Central memory CD4-positive, alpha-beta T cell (primary cell): ENCODE data around the gene C1QTNF6.
"Not testable (repeated sequence)": the region's sequence is repeated elsewhere in the genome, so short reads cannot be mapped to it uniquely, and the experiment has no call there.

ENCODE experiments used
- DNase-seq: peaks from one replicate; pipeline ENCODE4 v3.0.0; 2022
- total RNA-seq, 3 experiments: gene quantifications; one replicate each; lab custom pipeline; 2026; lab: John Stamatoyannopoulos, UW

Gene C1QTNF6
- total RNA-seq: 1.8 to 20.8 (median 18.8) reads per million in 3 experiments

DNA sequence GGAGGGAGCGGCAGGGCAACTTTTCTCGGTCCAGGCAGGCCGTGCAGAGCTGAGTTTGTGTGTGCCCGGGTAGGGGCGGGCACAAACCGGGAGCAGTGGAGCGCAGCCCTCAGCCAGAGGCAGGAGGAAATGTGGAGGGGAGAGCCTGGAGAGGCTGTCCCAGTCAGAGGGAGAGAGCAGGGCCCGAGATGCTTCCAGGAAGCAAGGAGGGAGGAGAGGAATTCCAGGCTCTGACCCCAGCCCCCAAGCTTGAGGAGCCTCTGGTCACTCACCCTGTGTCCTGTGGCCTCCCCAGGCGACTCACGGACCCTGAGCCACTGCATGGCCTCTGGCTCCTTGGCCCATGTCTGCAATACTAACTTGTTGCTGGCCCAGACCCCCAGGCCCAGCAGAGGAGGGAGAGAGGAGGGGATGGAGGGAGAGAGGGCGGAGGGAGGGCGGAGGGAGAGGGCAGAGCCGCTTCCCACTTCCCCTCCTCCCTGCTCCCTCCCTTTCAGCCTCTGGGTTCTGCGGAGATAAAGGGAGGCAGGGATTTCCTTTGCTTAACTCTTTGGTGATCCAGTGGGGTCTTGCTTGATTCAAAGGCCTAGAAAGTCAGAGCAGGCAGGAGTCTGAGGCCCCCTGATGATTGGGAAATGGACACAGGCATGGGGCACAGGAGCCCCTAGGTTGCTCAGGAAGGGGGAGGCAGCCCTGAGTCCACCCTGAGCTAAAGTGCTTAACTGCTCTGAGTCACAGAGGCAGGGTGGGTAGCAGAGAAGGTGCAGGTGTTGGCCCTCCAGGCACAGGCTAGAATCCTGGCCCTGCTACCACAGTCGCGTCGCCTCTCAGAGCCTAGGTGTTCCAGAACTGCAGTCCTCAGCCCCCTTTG lies at the start of gene C1QTNF6:
Gene C1QTNF6, minus strand, starts transcription at position 357 of the 871 bp plus-strand sequence. Its CDS starts 34 bp downstream, at position 323.
- DNase-seq: no peak

- DNase-seq: no peak
Observed at GRCh38 chr22:37235897-37236607, 48.0 kb upstream of the C1QTNF6 start.

DNA sequence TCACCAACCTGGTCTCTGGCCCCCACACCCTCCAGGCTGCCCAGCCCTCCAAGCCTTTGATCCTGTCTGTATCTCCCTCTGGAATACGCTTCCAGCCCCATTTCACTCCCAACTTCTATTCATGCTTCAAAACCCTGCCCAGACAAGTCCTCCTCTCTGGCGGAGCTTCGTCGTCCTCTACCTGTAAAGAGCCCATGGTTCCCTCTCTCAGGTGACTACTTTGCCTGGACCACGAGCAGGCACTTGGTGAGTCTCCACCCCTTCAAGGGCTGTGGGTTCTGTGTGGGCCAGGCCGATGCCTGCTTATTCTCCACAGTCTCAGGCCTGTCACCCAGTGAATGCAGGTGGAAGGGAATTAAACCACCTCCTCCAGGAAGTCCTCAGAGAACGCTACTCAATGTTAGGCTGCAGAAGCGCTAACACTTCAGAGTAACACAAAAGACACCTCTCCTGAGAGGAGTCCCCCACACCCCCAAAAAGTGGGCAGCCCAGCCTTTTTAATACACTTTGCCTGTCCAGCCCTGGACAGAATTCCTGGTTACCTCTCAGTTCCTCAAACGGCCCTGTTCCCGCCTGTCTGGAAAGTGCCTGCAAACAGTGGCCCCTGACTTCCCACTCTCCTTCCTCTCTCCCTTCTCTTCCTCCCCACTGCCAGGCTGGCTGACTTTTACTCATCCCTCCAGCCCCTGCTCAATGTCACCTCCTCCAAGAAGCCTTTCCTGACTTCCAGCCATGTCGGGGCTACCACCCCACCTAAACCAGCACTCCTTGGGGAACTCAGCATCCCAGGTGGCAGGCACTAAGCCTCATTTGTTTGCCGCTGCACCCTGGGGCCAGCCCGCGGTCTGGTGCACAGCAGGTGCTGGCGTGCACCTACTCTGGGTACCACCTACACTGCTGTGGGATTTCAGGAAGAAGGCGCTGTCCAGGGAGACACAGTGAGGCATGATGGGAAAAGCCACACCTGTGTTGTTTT lies 47.0 kb upstream of the C1QTNF6 start:
- no peak for DNase-seq

- DNase-seq: no peak
Observed at GRCh38 chr22:37233751-37234631, 45.9 kb upstream of the C1QTNF6 start.

DNA sequence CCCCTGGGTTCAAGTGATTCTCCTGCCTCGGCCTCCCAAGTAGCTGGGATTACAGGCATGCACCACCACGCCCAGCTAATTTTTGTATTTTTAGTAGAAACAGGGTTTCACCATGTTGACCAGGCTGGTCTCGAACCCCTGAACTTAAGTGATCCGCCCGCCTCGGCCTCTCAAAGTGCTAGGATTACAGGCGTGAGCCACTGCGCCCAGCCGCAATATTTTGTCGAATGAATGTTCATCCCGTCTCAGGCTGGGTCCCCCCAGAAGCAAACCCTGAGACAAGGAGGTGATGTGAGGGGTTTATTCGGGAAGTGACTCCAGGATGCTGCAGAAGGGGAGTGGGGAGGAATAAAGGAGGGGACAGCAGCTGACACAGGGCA lies 45.3 kb upstream of the C1QTNF6 start:
- DNase-seq: not testable (repeated sequence)

DNA sequence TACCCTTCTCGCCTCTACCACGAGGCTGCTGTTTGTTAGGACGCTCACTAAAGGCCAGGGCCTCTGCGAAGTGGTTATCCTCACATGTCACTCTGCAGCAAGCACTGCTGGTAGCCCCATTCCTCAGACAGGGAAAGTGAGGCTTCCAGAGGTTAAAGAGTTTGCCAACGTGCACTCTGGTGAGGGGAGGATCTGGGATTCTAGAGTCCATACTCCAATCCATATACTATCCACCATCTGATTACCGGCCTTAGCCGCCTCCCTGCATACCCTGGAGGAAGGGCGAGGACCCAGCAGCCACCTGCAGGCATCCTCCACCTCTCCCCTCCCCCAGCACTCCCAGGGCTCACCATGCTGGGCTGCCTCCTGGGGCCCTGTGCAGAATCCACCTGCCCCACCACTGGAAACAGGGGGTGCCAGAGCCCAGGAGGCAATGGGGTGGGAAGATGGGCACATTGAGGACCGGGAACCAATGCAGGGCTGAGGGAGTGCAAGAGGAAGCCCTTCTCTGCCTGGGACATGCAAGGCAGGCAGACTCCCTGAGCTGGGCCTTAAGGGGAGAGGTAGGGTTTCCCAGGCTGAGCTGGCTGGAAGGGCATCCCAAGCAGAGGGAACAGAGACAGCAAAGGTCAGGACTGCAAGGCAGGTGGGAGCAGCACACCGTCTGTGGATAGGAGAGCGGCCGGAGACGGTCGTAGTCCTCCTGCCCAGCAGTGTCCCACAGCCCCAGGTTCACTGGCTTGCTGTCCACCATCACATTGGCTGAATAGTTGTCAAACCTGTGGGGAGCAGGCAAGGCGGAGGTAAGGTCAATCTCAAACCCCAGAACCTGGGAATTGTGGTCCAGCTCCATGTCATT lies 44.3 kb upstream of the C1QTNF6 start:
- DNase-seq: no peak

- DNase-seq: no peak
Observed at GRCh38 chr22:37231406-37232139, 43.5 kb upstream of the C1QTNF6 start.

GRCh38 chr22:37230673-37231405 lies 42.8 kb upstream of the C1QTNF6 start:
- DNase-seq: no peak

DNA sequence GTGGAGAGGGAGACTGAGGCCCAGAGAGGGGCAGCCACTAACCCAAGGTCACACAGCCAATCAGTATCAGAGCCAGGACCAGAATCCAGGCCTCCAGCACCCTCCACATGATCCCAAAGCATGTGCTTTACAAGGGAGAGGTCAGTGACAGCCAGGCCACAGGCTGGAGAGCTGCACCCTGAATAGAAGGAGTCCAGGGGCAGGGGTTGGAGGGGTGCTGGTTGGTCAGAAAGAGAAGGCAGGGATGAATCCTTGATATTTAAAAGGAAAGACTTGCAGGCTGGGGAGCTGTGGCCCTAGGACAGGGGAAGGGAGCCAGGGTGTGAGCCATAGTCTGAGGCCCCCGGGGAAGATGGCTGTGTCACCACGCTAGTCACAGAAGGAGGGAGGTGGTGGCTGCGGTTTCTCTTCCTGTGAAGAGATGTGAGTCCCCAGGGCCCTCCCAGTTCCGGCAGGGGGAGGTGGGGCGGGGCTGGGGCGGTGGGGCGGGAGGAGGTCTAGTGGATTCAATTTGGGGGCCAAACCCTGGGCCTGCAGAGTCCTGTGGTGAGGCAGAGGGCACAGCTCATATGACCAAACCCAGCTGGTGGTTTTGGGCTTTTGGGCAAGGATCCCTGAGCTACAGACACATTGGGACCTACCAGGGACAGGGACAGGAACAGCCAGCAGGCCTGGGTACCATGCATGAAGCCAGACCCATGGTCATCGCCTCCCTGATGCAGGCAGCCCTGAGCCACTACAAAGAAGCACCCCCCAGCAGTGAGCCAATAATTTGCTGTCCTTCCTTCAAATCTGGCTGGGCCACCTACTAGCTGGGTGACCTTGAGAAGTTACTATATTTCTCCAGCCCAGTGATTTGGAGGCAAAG lies 42.0 kb upstream of the C1QTNF6 start:
- DNase-seq: peak; percentile 91

GRCh38 chr22:37229012-37229804 lies 41.2 kb upstream of the C1QTNF6 start:
- no peak for DNase-seq

- no peak for DNase-seq
Observed at GRCh38 chr22:37228106-37229011, 40.3 kb upstream of the C1QTNF6 start.

GRCh38 chr22:37226514-37226913 lies 38.5 kb upstream of the C1QTNF6 start:
- no peak for DNase-seq

DNA sequence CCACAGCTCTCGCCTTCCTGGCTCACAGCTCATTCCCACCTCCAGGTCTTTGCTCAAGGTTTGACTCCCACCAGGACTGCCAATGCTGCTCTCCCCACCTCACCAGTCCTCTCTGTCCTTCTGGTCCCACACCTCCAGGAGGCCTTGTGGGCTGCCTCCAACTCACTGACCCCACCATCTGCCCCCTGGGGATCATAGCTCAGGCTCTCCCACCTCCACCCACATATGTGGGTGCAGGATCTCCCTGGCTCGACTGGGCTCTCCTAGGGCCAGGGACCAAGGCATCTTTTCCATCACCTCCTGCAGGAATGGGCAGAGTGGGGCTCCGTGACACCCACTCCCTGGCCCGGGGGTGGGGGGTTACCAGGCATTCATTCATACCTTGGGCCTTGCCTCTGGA lies 38.0 kb upstream of the C1QTNF6 start:
- no peak for DNase-seq

GRCh38 chr22:37225481-37225880 lies 37.4 kb upstream of the C1QTNF6 start:
- no peak for DNase-seq

DNA sequence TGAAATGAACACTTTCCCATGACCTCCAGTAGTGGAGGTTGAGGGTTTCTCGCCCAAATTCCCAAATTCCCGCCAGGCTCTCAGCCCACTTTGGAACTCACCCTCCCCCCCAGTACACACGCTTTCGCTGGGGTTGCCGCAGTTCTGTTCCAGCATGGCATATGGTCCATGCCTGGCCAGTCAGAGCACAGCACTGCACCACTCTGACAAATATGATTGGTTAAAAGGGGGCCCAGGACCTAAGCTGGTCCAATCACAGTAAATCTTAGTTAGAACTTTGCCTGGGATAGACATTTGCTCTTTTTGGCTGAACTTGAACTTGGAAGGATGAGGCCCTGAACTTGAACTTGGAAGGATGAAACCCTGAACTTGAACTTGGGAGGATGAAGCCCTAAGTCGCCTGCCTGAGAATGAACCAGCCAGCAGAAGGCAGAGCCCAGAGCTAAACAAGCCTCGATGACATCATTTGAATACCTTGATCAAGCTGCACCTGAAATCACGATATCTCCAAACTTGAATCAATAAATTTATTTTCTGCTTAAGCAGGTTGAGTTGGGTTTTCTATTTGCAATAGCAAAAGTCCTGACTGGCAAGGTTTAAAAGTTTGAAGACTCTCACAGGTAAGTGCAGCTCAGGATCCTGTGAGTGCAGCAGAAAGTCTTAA lies 36.8 kb upstream of the C1QTNF6 start:
- no peak for DNase-seq
